GM03348 (cell line): ENCODE measurements around the gene DRC1.
A peak's percentile ranks its signal among the peaks of the same experiment; 100 is the strongest.

Experiments used
- DNase-seq: peaks from one replicate; pipeline ENCODE4 v3.0.0; 2012; ENCODE audit warnings: low spot score

DRC1 gene

GRCh38 chr2:26493566-26493965, 91.8 kb downstream of the DRC1 start:
- DNase-seq: no peak

GRCh38 chr2:26494199-26494598, 92.5 kb downstream of the DRC1 start:
- DNase-seq: no peak

GRCh38 chr2:26494891-26495290, 93.2 kb downstream of the DRC1 start:
- no peak for DNase-seq

GRCh38 chr2:26495705-26496297, 94.1 kb downstream of the DRC1 start:
- no peak for DNase-seq

- no peak for DNase-seq
These were observed 98.7 kb downstream of the DRC1 start for GRCh38 chr2:26500406-26500805.

- peak; percentile 85 for DNase-seq
These were observed 101.6 kb downstream of the DRC1 start for GRCh38 chr2:26503231-26503880.

GRCh38 chr2:26504002-26504401, 102.3 kb downstream of the DRC1 start:
- no peak for DNase-seq

- DNase-seq: no peak
These were observed 104.6 kb downstream of the DRC1 start for GRCh38 chr2:26506279-26506678.
